Mesendoderm (in vitro differentiated cells): ENCODE results near the gene EPHA5.

Experiments used
- DNase-seq: peaks from one replicate; pipeline ENCODE4 v3.0.0; 2013
- H2AK5ac ChIP-seq: 2 replicates; pipeline ENCODE4 v1.6.1; 2013; ENCODE audit warnings: low read length, inconsistent platforms
- H2BK120ac ChIP-seq: 2 replicates; pipeline ENCODE4 v1.6.1; 2013; ENCODE audit warnings: low read depth, mild to moderate bottlenecking, low read length, moderate library complexity, mixed read lengths
- H2BK15ac ChIP-seq: replicated peaks from 2 replicates; pipeline ENCODE4 v1.6.1; 2013; ENCODE audit warnings: low read depth, mild to moderate bottlenecking, moderate library complexity
- H2BK5ac ChIP-seq: 2 replicates; pipeline ENCODE4 v1.6.1; 2013; ENCODE audit warnings: low read length, inconsistent platforms
- H3K18ac ChIP-seq: 2 replicates; pipeline ENCODE4 v1.6.1; 2013; ENCODE audit warnings: mild to moderate bottlenecking, low read length, mixed read lengths
- H3K23ac ChIP-seq: one replicate; pipeline ENCODE4 v1.6.1; 2013; ENCODE audit warnings: low read length
- H3K27ac ChIP-seq: 2 replicates; pipeline ENCODE4 v1.5.1; 2013; ENCODE audit warnings: low read depth, mild to moderate bottlenecking, inconsistent platforms, low read length, moderate library complexity
- H3K27me3 ChIP-seq: 2 replicates; pipeline ENCODE4 v1.6.1; 2013; ENCODE audit warnings: low read length, control low read depth, mild to moderate bottlenecking, inconsistent platforms; ENCODE audit not compliant: insufficient read depth, poor library complexity
- H3K36me3 ChIP-seq: 2 replicates; pipeline ENCODE4 v1.6.1; 2013; ENCODE audit warnings: low read length, inconsistent platforms; ENCODE audit not compliant: control insufficient read depth, insufficient read depth
- H3K4ac ChIP-seq: one replicate; pipeline ENCODE4 v1.6.1; 2013; ENCODE audit warnings: low read depth, mild to moderate bottlenecking, low read length, moderate library complexity
- H3K4me1 ChIP-seq: 2 replicates; pipeline ENCODE4 v1.6.1; 2013; ENCODE audit warnings: low read depth, low read length, inconsistent platforms; ENCODE audit not compliant: control insufficient read depth
- H3K4me2 ChIP-seq: 2 replicates; pipeline ENCODE4 v1.6.1; 2013; ENCODE audit warnings: low read length
- H3K4me3 ChIP-seq: 2 replicates; pipeline ENCODE4 v1.5.1; 2013; ENCODE audit warnings: mild to moderate bottlenecking, low read length
- H3K56ac ChIP-seq: one replicate; pipeline ENCODE4 v1.6.1; 2013; ENCODE audit warnings: low read length
- H3K79me1 ChIP-seq: 2 replicates; pipeline ENCODE4 v1.6.1; 2013; ENCODE audit warnings: low read length, inconsistent platforms
- H3K79me2 ChIP-seq: 2 replicates; pipeline ENCODE4 v1.6.1; 2013; ENCODE audit warnings: mild to moderate bottlenecking, low read length; ENCODE audit not compliant: control insufficient read depth, insufficient read depth
- H3K9ac ChIP-seq: 2 replicates; pipeline ENCODE4 v1.6.1; 2013; ENCODE audit warnings: low read length, inconsistent platforms
- H4K5ac ChIP-seq: one replicate; pipeline ENCODE4 v1.6.1; 2013; ENCODE audit warnings: low read length
- H4K8ac ChIP-seq: one replicate; pipeline ENCODE4 v1.6.1; 2013; ENCODE audit warnings: low read depth, mild to moderate bottlenecking, control low read depth, low read length, moderate library complexity
- WGBS: extraction: QIAGEN DNeasy Blood & Tissue Kit; methylation state at CpG from one replicate; pipeline ENCODE4 v1.1.7; 2013; ENCODE audit warnings: low lambda C conversion rate, missing lambda C conversion rate; ENCODE audit not compliant: insufficient coverage; ENCODE audit errors: extremely low coverage; 5-methylcytosine and 5-hydroxymethylcytosine counted together

EPHA5 gene

DNA sequence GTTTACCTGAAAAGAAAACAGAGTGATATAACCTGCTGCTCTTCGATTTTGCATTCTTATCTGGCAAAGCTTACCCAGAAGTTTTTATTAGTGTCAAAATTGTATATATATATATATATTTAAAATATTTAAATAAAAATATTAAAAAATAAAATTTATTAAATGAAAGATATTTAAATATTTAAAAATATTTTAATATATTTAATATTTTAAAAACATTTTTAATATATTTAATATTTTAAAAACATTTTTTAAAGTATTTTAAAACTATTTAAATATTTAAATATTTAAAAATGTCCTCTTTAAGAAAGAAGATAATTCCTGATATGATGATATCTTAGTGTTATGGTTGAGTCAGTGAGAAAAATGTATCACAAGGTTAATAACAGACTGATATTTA, 317.2 kb downstream of the EPHA5 start:
- WGBS = no CpG with 5 or more reads among the region's 1 CpG
- no peak overlapping the region for H3K4ac ChIP-seq
- no peak overlapping the region for H4K5ac ChIP-seq
- no peak overlapping the region for H3K4me2 ChIP-seq
- no peaks in the 10 kb centered on the region for H3K79me2 ChIP-seq
- no peak overlapping the region for H4K8ac ChIP-seq
- no peak overlapping the region for H2BK15ac ChIP-seq
- H3K36me3 ChIP-seq = no peaks in the 10 kb centered on the region
- DNase-seq = no peak
- no peak overlapping the region for H3K27ac ChIP-seq
- H3K79me1 ChIP-seq = no peaks in the 10 kb centered on the region
- H3K4me3 ChIP-seq = no peak overlapping the region
- H3K27me3 ChIP-seq = no peaks in the 10 kb centered on the region
- H2AK5ac ChIP-seq = no peak overlapping the region
- no peak overlapping the region for H3K18ac ChIP-seq
- H2BK120ac ChIP-seq = no peak overlapping the region
- no peak overlapping the region for H3K56ac ChIP-seq
- no peak overlapping the region for H3K9ac ChIP-seq
- no peak overlapping the region for H2BK5ac ChIP-seq
- no peak overlapping the region for H3K23ac ChIP-seq
- no peaks in the 10 kb centered on the region for H3K4me1 ChIP-seq

DNA sequence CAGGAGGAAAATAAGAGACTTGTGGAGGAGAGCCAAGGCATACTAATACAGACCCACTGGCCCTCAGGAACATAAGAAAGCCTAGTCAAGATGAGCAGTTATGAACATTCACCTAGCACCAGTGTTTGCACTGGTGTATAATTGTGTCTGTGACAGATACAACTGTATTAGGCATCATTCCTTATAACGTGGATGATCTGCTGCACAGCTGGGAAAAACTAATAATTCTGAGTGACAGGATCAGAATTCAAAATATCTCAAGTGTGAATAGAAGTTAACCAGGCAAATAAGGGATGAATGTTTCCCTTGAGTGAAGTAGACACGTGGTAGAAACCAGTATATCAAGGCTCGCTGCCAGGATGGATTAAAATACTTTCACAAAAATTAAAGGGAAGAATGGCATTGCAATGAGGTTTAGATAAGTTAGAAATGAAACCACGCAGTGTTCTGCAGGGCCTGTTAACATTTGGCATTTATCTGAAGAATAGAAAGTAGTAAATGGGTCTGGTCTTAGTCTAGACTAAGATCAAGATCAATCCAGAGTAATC, 325.9 kb downstream of the EPHA5 start:
- Histone ChIP-seq H3K56ac (no peak overlapping the region), H3K79me2 (no peaks in the 10 kb centered on the region), H3K27ac (no peak overlapping the region), H3K4me2 (no peak overlapping the region), H3K36me3 (no peaks in the 10 kb centered on the region), H3K23ac (no peak overlapping the region), H2AK5ac (no peak overlapping the region), H4K8ac (no peak overlapping the region), H3K9ac (no peak overlapping the region), H3K27me3 (no peaks in the 10 kb centered on the region), H2BK5ac (no peak overlapping the region), H3K4ac (no peak overlapping the region), H3K4me1 (no peaks in the 10 kb centered on the region), H3K4me3 (no peak overlapping the region), H4K5ac (no peak overlapping the region), H2BK15ac (no peak overlapping the region), H3K79me1 (no peaks in the 10 kb centered on the region), H2BK120ac (no peak overlapping the region), H3K18ac (no peak overlapping the region)
- no peak for DNase-seq
- WGBS = no CpG with 5 or more reads among the region's 4 CpGs

DNA sequence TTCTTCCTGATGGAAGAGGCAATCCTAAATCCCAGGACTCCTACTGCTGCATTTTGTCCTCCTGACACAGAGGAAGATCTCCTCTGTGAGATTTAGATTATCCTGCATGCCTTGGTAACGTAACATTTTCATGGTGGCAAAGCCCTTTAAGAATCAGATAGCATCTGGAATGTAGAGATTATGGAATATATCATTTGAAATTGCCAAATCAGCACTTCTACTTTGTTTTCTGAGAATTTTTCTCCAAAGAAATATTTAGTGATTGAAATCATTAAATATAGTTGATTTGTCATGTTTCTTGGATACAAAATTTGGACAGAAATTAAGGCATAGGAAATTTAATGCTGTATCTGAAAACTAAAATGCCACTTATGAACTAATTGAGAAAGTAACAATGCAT, 326.9 kb downstream of the EPHA5 start:
- no peak for DNase-seq
- no peak overlapping the region for H4K8ac ChIP-seq
- no peak overlapping the region for H2BK5ac ChIP-seq
- no peak overlapping the region for H4K5ac ChIP-seq
- no peak overlapping the region for H3K4me2 ChIP-seq
- H3K36me3 ChIP-seq = no peaks in the 10 kb centered on the region
- H2AK5ac ChIP-seq = no peak overlapping the region
- H2BK120ac ChIP-seq = no peak overlapping the region
- WGBS = no CpG with 5 or more reads among the region's 1 CpG
- no peak overlapping the region for H3K4ac ChIP-seq
- H3K79me1 ChIP-seq = no peaks in the 10 kb centered on the region
- no peaks in the 10 kb centered on the region for H3K27me3 ChIP-seq
- H3K79me2 ChIP-seq = no peaks in the 10 kb centered on the region
- no peak overlapping the region for H3K56ac ChIP-seq
- no peak overlapping the region for H3K27ac ChIP-seq
- no peak overlapping the region for H3K23ac ChIP-seq
- no peak overlapping the region for H3K4me3 ChIP-seq
- H3K9ac ChIP-seq = no peak overlapping the region
- H3K4me1 ChIP-seq = no peaks in the 10 kb centered on the region
- H3K18ac ChIP-seq = no peak overlapping the region
- H2BK15ac ChIP-seq = no peak overlapping the region

DNA sequence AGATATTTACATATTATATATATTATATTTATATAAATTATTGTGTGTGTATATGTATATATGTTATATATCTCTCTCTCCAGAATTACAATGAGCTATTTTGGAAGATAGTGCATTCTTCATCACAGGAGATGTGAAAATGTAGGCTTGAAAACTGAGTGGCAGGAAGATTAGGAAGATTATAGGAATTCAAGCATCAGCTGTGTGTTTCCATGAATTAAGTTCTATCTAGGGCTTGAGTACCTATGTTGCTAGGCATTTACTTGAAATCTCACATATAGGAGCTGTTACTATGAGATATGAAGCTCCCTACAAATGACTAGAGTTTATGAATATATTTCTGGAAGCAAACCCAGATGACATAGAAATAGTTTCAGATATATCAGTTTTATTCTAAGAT, 328.7 kb downstream of the EPHA5 start:
- Histone ChIP-seq H2BK5ac (no peak overlapping the region), H3K4ac (no peak overlapping the region), H2AK5ac (no peak overlapping the region), H4K8ac (no peak overlapping the region), H2BK120ac (no peak overlapping the region), H3K79me1 (no peaks in the 10 kb centered on the region), H3K56ac (no peak overlapping the region), H2BK15ac (no peak overlapping the region), H4K5ac (no peak overlapping the region), H3K27ac (no peak overlapping the region), H3K4me3 (no peak overlapping the region), H3K9ac (no peak overlapping the region), H3K18ac (no peak overlapping the region), H3K27me3 (no peaks in the 10 kb centered on the region), H3K36me3 (no peaks in the 10 kb centered on the region), H3K4me2 (no peak overlapping the region), H3K23ac (no peak overlapping the region), H3K4me1 (no peaks in the 10 kb centered on the region), H3K79me2 (no peaks in the 10 kb centered on the region)
- no peak for DNase-seq

DNA sequence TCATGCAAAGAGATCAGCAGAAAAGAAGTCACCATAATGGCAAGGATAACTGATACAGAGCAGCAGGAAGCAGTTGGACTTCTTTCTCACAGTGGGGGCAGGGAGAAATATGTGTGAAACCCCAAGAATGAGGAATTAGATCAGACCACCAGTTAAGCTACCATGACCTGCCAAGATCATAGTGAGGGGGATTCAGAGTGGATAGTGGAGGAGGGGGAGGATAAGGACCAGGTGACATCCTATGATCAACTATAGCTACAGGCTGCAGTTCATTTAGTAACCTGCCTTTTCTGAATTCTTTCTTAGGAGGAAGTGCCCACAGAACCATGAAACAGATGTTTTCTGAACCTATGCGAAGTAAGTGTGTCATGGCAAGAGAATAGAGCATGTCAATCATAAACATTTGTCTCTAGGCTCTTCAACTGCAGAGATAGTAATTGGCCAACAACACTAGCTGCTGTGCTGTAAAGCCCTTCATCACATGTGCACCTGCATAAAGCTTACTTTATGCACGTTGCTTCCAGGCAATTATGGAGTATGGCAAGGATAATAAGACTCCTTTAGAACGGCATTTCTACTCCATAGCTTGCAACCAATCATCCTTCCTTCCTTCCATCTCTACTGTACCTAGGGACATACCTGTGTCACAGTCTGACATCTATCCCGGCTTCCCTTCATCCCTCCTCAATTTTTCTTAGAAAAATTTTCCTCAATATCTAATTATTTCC, 329.7 kb downstream of the EPHA5 start:
- Histone ChIP-seq H3K56ac (no peak overlapping the region), H2BK5ac (no peak overlapping the region), H3K4me3 (no peak overlapping the region), H4K8ac (no peak overlapping the region), H2BK120ac (no peak overlapping the region), H3K79me1 (no peaks in the 10 kb centered on the region), H3K4me2 (no peak overlapping the region), H3K4ac (no peak overlapping the region), H3K79me2 (no peaks in the 10 kb centered on the region), H3K23ac (no peak overlapping the region), H4K5ac (no peak overlapping the region), H3K18ac (no peak overlapping the region), H3K9ac (no peak overlapping the region), H2BK15ac (no peak overlapping the region), H3K27me3 (no peaks in the 10 kb centered on the region), H2AK5ac (no peak overlapping the region), H3K4me1 (no peaks in the 10 kb centered on the region), H3K27ac (no peak overlapping the region), H3K36me3 (no peaks in the 10 kb centered on the region)
- peak; percentile 10 for DNase-seq
- WGBS = no CpG with 5 or more reads among the region's 4 CpGs

DNA sequence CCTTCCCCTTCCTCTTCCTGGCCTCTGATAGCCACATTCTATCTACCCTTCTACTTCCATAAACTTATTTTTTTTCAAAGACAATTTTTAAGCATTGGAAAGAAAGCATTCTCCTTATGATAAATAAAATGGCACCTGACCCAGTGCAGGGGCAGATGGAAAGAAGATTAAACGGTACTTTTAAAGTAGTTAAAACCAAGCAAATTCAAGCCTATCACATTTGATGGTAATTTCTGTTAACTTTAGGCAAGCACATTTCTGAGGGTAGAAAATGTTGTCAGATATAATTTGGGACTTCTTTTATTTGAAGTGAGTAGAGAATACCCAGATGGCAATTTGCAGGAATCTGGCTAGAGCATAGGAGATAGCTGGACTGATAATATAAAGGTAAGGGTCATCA, 332.9 kb downstream of the EPHA5 start:
- Histone ChIP-seq H2AK5ac (no peak overlapping the region), H3K4me1 (no peaks in the 10 kb centered on the region), H3K27ac (no peak overlapping the region), H4K5ac (no peak overlapping the region), H3K4me3 (no peak overlapping the region), H2BK120ac (no peak overlapping the region), H3K79me2 (no peaks in the 10 kb centered on the region), H3K4ac (no peak overlapping the region), H3K36me3 (no peaks in the 10 kb centered on the region), H2BK5ac (no peak overlapping the region), H3K56ac (no peak overlapping the region), H2BK15ac (no peak overlapping the region), H4K8ac (no peak overlapping the region), H3K18ac (no peak overlapping the region), H3K9ac (no peak overlapping the region), H3K23ac (no peak overlapping the region), H3K4me2 (no peak overlapping the region), H3K27me3 (no peaks in the 10 kb centered on the region), H3K79me1 (no peaks in the 10 kb centered on the region)
- DNase-seq = no peak
- WGBS = no CpG with 5 or more reads among the region's 1 CpG
